ENCODE results near the gene MARCKSL1.

DNA sequence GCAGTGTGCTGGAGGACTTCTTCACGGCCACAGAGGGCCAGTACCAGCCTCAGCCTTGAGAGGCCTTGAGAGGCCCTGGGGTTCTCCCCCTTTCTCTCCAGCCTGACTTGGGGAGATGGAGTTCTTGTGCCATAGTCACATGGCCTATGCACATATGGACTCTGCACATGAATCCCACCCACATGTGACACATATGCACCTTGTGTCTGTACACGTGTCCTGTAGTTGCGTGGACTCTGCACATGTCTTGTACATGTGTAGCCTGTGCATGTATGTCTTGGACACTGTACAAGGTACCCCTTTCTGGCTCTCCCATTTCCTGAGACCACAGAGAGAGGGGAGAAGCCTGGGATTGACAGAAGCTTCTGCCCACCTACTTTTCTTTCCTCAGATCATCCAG, 50.4 kb downstream of the MARCKSL1 start:
- TF ChIP-seq, protein P1, sequence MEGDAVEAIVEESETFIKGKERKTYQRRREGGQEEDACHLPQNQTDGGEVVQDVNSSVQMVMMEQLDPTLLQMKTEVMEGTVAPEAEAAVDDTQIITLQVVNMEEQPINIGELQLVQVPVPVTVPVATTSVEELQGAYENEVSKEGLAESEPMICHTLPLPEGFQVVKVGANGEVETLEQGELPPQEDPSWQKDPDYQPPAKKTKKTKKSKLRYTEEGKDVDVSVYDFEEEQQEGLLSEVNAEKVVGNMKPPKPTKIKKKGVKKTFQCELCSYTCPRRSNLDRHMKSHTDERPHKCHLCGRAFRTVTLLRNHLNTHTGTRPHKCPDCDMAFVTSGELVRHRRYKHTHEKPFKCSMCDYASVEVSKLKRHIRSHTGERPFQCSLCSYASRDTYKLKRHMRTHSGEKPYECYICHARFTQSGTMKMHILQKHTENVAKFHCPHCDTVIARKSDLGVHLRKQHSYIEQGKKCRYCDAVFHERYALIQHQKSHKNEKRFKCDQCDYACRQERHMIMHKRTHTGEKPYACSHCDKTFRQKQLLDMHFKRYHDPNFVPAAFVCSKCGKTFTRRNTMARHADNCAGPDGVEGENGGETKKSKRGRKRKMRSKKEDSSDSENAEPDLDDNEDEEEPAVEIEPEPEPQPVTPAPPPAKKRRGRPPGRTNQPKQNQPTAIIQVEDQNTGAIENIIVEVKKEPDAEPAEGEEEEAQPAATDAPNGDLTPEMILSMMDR (conservative IDR thresholded peaks at IDR 0.05; ENCODE audit: low read length): no peak
- no peak for TF ChIP-seq EZH2phosphoT487 (IDR thresholded peaks at IDR 0.05; ENCODE audit: borderline replicate concordance, low read depth, low read length)
